ENCODE data around the gene SGPP2. TPM values are rescaled to one million over a fixed set of nuclear protein-coding genes. Genes with fewer than 3 reads are reported as not detected.

Gene SGPP2
- total RNA-seq, 2 donors from 2014 or later: 4.0 to 4.9 TPM

- ATAC-seq: no peak
- no peak for DNase-seq
- Histone ChIP-seq H3K4me1 (no peaks in the 10 kb centered on the region), H3K4me3 (no peak overlapping the region), H3K9me3 (no peaks in the 10 kb centered on the region), H3K27ac (no peak overlapping the region), H3K36me3 (replicated peaks in 1 of 2; ENCODE audit: insufficient read depth in 1 of 2, low read depth in 2 of 2) (no peaks in the 10 kb centered on the region), H3K27me3 (no peaks in the 10 kb centered on the region)
- intact Hi-C loops (cut with DNase I): no loop called here
- WGBS, 2 donors: 61 to 66% methylated on average over 3 of the region's 3 CpGs
- no peak for TF ChIP-seq CTCF (IDR thresholded peaks at IDR 0.05)
- no peak for TF ChIP-seq POLR2A (IDR thresholded peaks at IDR 0.05)
These were observed 22.8 kb downstream of the SGPP2 start for GRCh38 chr2:222447131-222447530.

- ATAC-seq (peak; percentile 70), DNase-seq (peak in 3 of 4 donors; percentile 18 to 50 (median 23))
- H3K4me1 ChIP-seq: no peaks in the 10 kb centered on the region
- H3K27me3 ChIP-seq: no peaks in the 10 kb centered on the region
- 35 to 61% methylated on average over 8 of the region's 8 CpGs for WGBS, 2 donors
- intact Hi-C loops (cut with DNase I): no loop called here
- no peak overlapping the region for H3K4me3 ChIP-seq
- no peak for TF ChIP-seq CTCF (IDR thresholded peaks at IDR 0.05)
- no peak for TF ChIP-seq POLR2A (IDR thresholded peaks at IDR 0.05)
- H3K36me3 ChIP-seq (replicated peaks in 1 of 2; ENCODE audit: insufficient read depth in 1 of 2, low read depth in 2 of 2): no peaks in the 10 kb centered on the region
- no peaks in the 10 kb centered on the region for H3K9me3 ChIP-seq
- H3K27ac ChIP-seq: no peak overlapping the region
These were observed 24.4 kb downstream of the SGPP2 start for GRCh38 chr2:222448748-222449181.

GRCh38 chr2:222450021-222450420 is 25.7 kb downstream of the SGPP2 start:
- Histone ChIP-seq H3K36me3 (replicated peaks in 1 of 2; ENCODE audit: insufficient read depth in 1 of 2, low read depth in 2 of 2) (no peaks in the 10 kb centered on the region), H3K4me1 (no peaks in the 10 kb centered on the region), H3K27me3 (no peaks in the 10 kb centered on the region), H3K4me3 (no peak overlapping the region), H3K27ac (no peak overlapping the region), H3K9me3 (no peaks in the 10 kb centered on the region)
- ATAC-seq (no peak), DNase-seq (no peak)
- 37 to 38% methylated on average over 2 of the region's 2 CpGs for WGBS, 2 donors
- TF ChIP-seq CTCF (IDR thresholded peaks at IDR 0.05) (no peak), POLR2A (IDR thresholded peaks at IDR 0.05) (no peak)
- intact Hi-C loops (cut with DNase I): no loop called here

GRCh38 chr2:222451224-222451674 is 26.9 kb downstream of the SGPP2 start:
- Histone ChIP-seq H3K9me3 (no peaks in the 10 kb centered on the region), H3K27ac (no peak overlapping the region), H3K36me3 (replicated peaks in 1 of 2; ENCODE audit: insufficient read depth in 1 of 2, low read depth in 2 of 2) (no peaks in the 10 kb centered on the region), H3K27me3 (no peaks in the 10 kb centered on the region), H3K4me1 (no peaks in the 10 kb centered on the region), H3K4me3 (no peak overlapping the region)
- DNase-seq (no peak), ATAC-seq (no peak)
- intact Hi-C loops (cut with DNase I): no loop called here
- TF ChIP-seq CTCF (IDR thresholded peaks at IDR 0.05) (no peak), POLR2A (IDR thresholded peaks at IDR 0.05) (no peak)
- WGBS, 2 donors: 43 to 55% methylated on average over 5 of the region's 5 CpGs

GRCh38 chr2:222452422-222452950 is 28.1 kb downstream of the SGPP2 start:
- no peaks in the 10 kb centered on the region for H3K4me1 ChIP-seq
- no peak overlapping the region for H3K4me3 ChIP-seq
- H3K9me3 ChIP-seq: no peaks in the 10 kb centered on the region
- no peak overlapping the region for H3K27ac ChIP-seq
- 54 to 69% methylated on average over 3 of the region's 3 CpGs for WGBS, 2 donors
- no peak for TF ChIP-seq POLR2A (IDR thresholded peaks at IDR 0.05)
- no peak for TF ChIP-seq CTCF (IDR thresholded peaks at IDR 0.05)
- H3K36me3 ChIP-seq (replicated peaks in 1 of 2; ENCODE audit: insufficient read depth in 1 of 2, low read depth in 2 of 2): no peaks in the 10 kb centered on the region
- no peaks in the 10 kb centered on the region for H3K27me3 ChIP-seq
- DNase-seq: no peak
- no peak for ATAC-seq
- intact Hi-C loops (cut with DNase I): no loop called here
